Measurements from ENCODE around the gene SOWAHA. TPM values are rescaled to one million over a fixed set of nuclear protein-coding genes. Genes with fewer than 3 reads are reported as not detected.

SOWAHA gene
- total RNA-seq, 1 experiment from 2014 or later: 0.20 TPM

DNA sequence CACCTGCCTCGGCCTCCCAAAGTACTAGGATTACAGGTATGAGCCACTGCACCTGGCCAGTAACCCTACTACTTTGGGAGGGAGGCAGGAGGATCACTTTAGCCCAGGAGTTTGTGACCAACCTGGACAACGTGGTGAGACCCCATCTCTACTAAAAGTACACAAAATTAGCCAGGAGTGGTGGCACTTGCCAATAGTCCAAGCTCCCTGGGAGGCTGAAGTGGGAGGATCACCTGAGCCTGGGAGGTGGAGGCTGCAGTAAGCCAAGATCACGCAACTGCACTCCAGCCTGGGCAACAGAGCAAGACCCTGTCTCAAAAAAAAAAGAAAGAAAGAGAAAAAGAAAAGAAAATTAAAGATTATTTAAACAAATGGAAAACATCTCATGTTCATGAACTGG lies 42.9 kb downstream of the SOWAHA start:
- Histone ChIP-seq H3K79me2 (ENCODE audit: insufficient read depth, low read length) (no peaks in the 10 kb centered on the region), H3K4me2 (ENCODE audit: insufficient read depth, insufficient read length, low read length) (no peak overlapping the region), H4K5ac (ENCODE audit: insufficient read length, low read depth, low read length) (no peak overlapping the region), H3K18ac (ENCODE audit: insufficient read length, low read depth, low read length) (no peak overlapping the region), H3K23ac (ENCODE audit: insufficient read length, low read depth, low read length) (no peak overlapping the region), H3T11ph (ENCODE audit: low read length) (no peak overlapping the region), H4K8ac (replicated peaks; ENCODE audit: insufficient read length, low read depth, low read length) (no peak overlapping the region), H2BK20ac (ENCODE audit: low read depth, low read length, poor library complexity, severe bottlenecking) (no peak overlapping the region), H3K4me1 (ENCODE audit: insufficient read depth, low read length) (no peaks in the 10 kb centered on the region), H2BK120ac (ENCODE audit: low read depth, low read length, poor library complexity, severe bottlenecking) (no peak overlapping the region), H4K20me1 (ENCODE audit: control insufficient read depth, insufficient read depth, insufficient read length) (no peaks in the 10 kb centered on the region), H2AFZ (ENCODE audit: low read length) (no peak overlapping the region), H3K27me3 (ENCODE audit: insufficient read depth, low read length) (no peaks in the 10 kb centered on the region), H3K56ac (ENCODE audit: insufficient read length, low read depth, low read length) (no peak overlapping the region), H2BK15ac (ENCODE audit: low read depth, low read length) (no peak overlapping the region), H3K9me3 (ENCODE audit: control insufficient read depth, low read depth, low read length) (no peaks in the 10 kb centered on the region), H2BK5ac (ENCODE audit: insufficient read length, low read length) (no peak overlapping the region), H3K4ac (ENCODE audit: low read depth, low read length) (no peak overlapping the region), H3K14ac (ENCODE audit: insufficient read depth, low read length) (no peak overlapping the region), H2BK12ac (ENCODE audit: insufficient read length, low read depth, low read length) (no peak overlapping the region), H2AK5ac (ENCODE audit: insufficient read length, low read length) (no peak overlapping the region), H3K23me2 (ENCODE audit: insufficient read length, low read depth, low read length, poor library complexity, severe bottlenecking) (no peaks in the 10 kb centered on the region), H4K91ac (ENCODE audit: insufficient read length, low read depth, low read length) (no peak overlapping the region), H3K79me1 (ENCODE audit: insufficient read depth, low read depth, low read length, poor library complexity, severe bottlenecking) (no peaks in the 10 kb centered on the region), H3K9ac (ENCODE audit: extremely low read depth, insufficient read length, low read length) (no peak overlapping the region), H3K27ac (ENCODE audit: insufficient read length, low read depth, low read length) (no peak overlapping the region)
- WGBS (ENCODE audit: extremely low coverage, insufficient read length, low lambda C conversion rate): no CpG with 5 or more reads among the region's 3 CpGs
- no peak overlapping the region for H3K27ac Mint-ChIP-seq
- no peaks in the 10 kb centered on the region for H3K9me3 Mint-ChIP-seq
- no peaks in the 10 kb centered on the region for H3K36me3 Mint-ChIP-seq (ENCODE audit: insufficient read depth in 1 of 3, low read depth in 3 of 3)
- peaks cover 3 to 8% of the 10 kb centered on the region in 2 experiments; a peak in 3 of 4 replicates for H3K4me1 Mint-ChIP-seq
- no peaks in the 10 kb centered on the region; the same call in 1 of the 2 replicates for H3K27me3 Mint-ChIP-seq (ENCODE audit: low read depth)
- TF ChIP-seq, protein P1, sequence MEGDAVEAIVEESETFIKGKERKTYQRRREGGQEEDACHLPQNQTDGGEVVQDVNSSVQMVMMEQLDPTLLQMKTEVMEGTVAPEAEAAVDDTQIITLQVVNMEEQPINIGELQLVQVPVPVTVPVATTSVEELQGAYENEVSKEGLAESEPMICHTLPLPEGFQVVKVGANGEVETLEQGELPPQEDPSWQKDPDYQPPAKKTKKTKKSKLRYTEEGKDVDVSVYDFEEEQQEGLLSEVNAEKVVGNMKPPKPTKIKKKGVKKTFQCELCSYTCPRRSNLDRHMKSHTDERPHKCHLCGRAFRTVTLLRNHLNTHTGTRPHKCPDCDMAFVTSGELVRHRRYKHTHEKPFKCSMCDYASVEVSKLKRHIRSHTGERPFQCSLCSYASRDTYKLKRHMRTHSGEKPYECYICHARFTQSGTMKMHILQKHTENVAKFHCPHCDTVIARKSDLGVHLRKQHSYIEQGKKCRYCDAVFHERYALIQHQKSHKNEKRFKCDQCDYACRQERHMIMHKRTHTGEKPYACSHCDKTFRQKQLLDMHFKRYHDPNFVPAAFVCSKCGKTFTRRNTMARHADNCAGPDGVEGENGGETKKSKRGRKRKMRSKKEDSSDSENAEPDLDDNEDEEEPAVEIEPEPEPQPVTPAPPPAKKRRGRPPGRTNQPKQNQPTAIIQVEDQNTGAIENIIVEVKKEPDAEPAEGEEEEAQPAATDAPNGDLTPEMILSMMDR (conservative IDR thresholded peaks at IDR 0.05): no peak
- DNase-seq: no peak
- H3K4me3 Mint-ChIP-seq: no peak overlapping the region
